DMS114 treated with DMSO at 0.1 percent for 48 hours (cell line): Measurements from ENCODE around the gene HDAC1.

Source experiments
- DNase-seq: peaks from one replicate; lab custom pipeline; 2025; ENCODE audit not compliant: unreplicated experiment; lab: John Stamatoyannopoulos, UW

The HDAC1 gene

GRCh38 chr1:32321712-32322291, 29.9 kb downstream of the HDAC1 start:
- no peak for DNase-seq

GRCh38 chr1:32327204-32327603, 35.3 kb downstream of the HDAC1 start:
- DNase-seq: no peak

- DNase-seq: no peak
Observed at GRCh38 chr1:32329931-32330466, 38.1 kb downstream of the HDAC1 start.

- DNase-seq: no peak
Observed at GRCh38 chr1:32330558-32331151, 38.8 kb downstream of the HDAC1 start.

- DNase-seq: no peak
Observed at GRCh38 chr1:32331549-32331948, 39.7 kb downstream of the HDAC1 start.

GRCh38 chr1:32332290-32333079, 40.6 kb downstream of the HDAC1 start:
- no peak for DNase-seq

GRCh38 chr1:32333251-32333963, 41.5 kb downstream of the HDAC1 start:
- no peak for DNase-seq

- no peak for DNase-seq
Observed at GRCh38 chr1:32334274-32334861, 42.5 kb downstream of the HDAC1 start.

GRCh38 chr1:32334864-32335534, 43.1 kb downstream of the HDAC1 start:
- DNase-seq: no peak

GRCh38 chr1:32335535-32335789, 43.6 kb downstream of the HDAC1 start:
- DNase-seq: no peak

- peak; percentile 46 for DNase-seq
Observed at GRCh38 chr1:32335790-32336590, 44.1 kb downstream of the HDAC1 start, which contains the start of gene MARCKSL1. MARCKSL1 (minus strand) TSS chr1:32336233; CDS start chr1:32336033, 200 bp downstream.

GRCh38 chr1:32336591-32336932, 44.7 kb downstream of the HDAC1 start:
- DNase-seq: no peak

GRCh38 chr1:32336963-32337675, 45.2 kb downstream of the HDAC1 start:
- no peak for DNase-seq

- DNase-seq: no peak
Observed at GRCh38 chr1:32337855-32338636, 46.2 kb downstream of the HDAC1 start.

GRCh38 chr1:32338637-32339145, 46.8 kb downstream of the HDAC1 start:
- DNase-seq: no peak

GRCh38 chr1:32339363-32339978, 47.6 kb downstream of the HDAC1 start:
- DNase-seq: no peak

GRCh38 chr1:32341186-32341757, 49.4 kb downstream of the HDAC1 start:
- DNase-seq: no peak

GRCh38 chr1:32341971-32342370, 50.1 kb downstream of the HDAC1 start:
- no peak for DNase-seq
